NT2/D1 (cell line): Measurements from ENCODE around the gene ZCCHC2.

Source experiments
- DNase-seq: peaks from one replicate; pipeline ENCODE4 v3.0.0-alpha.2; 2011; ENCODE audit warnings: low read depth, low spot score
- H3K27me3 ChIP-seq: 2 replicates; pipeline ENCODE4 v1.6.0; 2011; ENCODE audit warnings: mild to moderate bottlenecking; ENCODE audit not compliant: insufficient read length, insufficient read depth
- H3K36me3 ChIP-seq: 2 replicates; pipeline ENCODE4 v1.6.1; 2011; ENCODE audit warnings: mild to moderate bottlenecking, low read length, mixed read lengths; ENCODE audit not compliant: insufficient read depth, insufficient read length
- H3K4me1 ChIP-seq: 2 replicates; pipeline ENCODE4 v1.5.1; 2011; ENCODE audit not compliant: insufficient read depth, insufficient read length
- H3K4me3 ChIP-seq: 2 replicates; pipeline ENCODE4 v1.5.1; 2011; ENCODE audit warnings: low read depth; ENCODE audit not compliant: insufficient read length
- H3K9ac ChIP-seq: 2 replicates; pipeline ENCODE4 v1.6.0; 2011; ENCODE audit warnings: low read depth; ENCODE audit not compliant: insufficient read length
- H3K9me3 ChIP-seq: 2 replicates; pipeline ENCODE4 v1.5.1; 2011; ENCODE audit warnings: mild to moderate bottlenecking, low read length; ENCODE audit not compliant: insufficient read depth
- SUZ12 ChIP-seq: IDR thresholded peaks from 2 replicates; pipeline ENCODE4 v1.6.1; 2011; ENCODE audit not compliant: insufficient read length, insufficient read depth; ENCODE audit errors: extremely low read depth
- YY1 ChIP-seq: IDR thresholded peaks from 2 replicates; pipeline ENCODE4 v1.6.1; 2011; ENCODE audit not compliant: insufficient read length, insufficient read depth
- ZNF274 ChIP-seq: IDR thresholded peaks from 2 replicates; pipeline ENCODE4 v1.6.1; 2011; ENCODE audit warnings: mild to moderate bottlenecking, low read depth, low read length

Gene ZCCHC2

GRCh38 chr18:62558015-62558663 lies 35.3 kb downstream of the ZCCHC2 start:
- Histone ChIP-seq H3K9me3 (no peaks in the 10 kb centered on the region), H3K4me1 (no peaks in the 10 kb centered on the region), H3K9ac (no peak overlapping the region), H3K27me3 (no peaks in the 10 kb centered on the region), H3K4me3 (no peak overlapping the region), H3K36me3 (peaks cover 9% of the 10 kb centered on the region)
- no peak for DNase-seq
- TF ChIP-seq SUZ12 (no peak), ZNF274 (no peak), YY1 (no peak)

DNA sequence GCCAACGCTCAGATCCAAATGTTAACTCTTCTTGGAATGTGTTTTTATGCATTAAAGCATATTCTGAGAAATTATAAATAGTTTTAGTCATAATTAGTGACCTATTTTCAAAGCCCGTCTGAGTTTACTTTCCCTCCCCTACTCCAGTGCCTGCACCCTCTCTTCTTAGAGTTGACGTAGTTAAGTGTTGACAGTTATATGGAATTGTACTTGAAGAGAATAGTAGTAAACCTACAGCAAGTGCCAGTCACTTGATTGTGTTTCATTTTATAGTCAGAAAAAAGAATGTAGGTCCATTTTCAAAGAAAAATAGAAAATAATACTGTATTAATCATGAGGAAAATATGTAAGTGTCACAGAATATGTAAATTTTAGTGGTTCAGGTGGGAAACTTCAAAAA lies 41.2 kb downstream of the ZCCHC2 start:
- Histone ChIP-seq H3K36me3 (peaks cover 5% of the 10 kb centered on the region), H3K4me3 (no peak overlapping the region), H3K9me3 (no peaks in the 10 kb centered on the region), H3K4me1 (no peaks in the 10 kb centered on the region), H3K27me3 (no peaks in the 10 kb centered on the region), H3K9ac (no peak overlapping the region)
- no peak for DNase-seq
- no peak for TF ChIP-seq SUZ12
- TF ChIP-seq ZNF274 = no peak
- no peak for TF ChIP-seq YY1

DNA sequence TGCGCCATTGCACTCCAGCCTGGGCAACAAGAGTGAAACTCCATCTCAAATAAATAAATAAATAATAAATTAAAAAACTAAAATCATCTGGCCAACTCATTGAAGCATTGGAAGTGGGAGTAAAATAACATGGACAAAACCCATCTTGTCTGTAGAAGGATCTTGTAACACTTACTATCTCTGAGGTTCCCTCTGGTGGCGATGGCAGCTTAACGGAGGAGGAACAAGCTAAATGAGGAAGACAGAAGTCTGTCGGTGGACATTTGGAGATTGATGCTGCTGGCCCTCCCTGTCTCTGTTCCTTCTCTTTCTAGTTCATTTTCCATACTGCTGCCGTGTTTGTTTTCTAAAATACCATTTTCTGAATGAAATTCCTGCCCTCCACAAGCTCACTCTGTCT lies 43.4 kb downstream of the ZCCHC2 start:
- Histone ChIP-seq H3K4me1 (no peaks in the 10 kb centered on the region), H3K4me3 (no peak overlapping the region), H3K9me3 (no peaks in the 10 kb centered on the region; the same call in 1 of the 2 replicates), H3K27me3 (no peaks in the 10 kb centered on the region), H3K36me3 (peaks cover 10% of the 10 kb centered on the region), H3K9ac (no peak overlapping the region)
- peak; percentile 23 for DNase-seq
- TF ChIP-seq SUZ12 = no peak
- no peak for TF ChIP-seq ZNF274

GRCh38 chr18:62566818-62567217 lies 44.0 kb downstream of the ZCCHC2 start:
- Histone ChIP-seq H3K27me3 (no peaks in the 10 kb centered on the region), H3K36me3 (peaks cover 13% of the 10 kb centered on the region), H3K4me3 (no peak overlapping the region), H3K4me1 (no peaks in the 10 kb centered on the region), H3K9me3 (no peaks in the 10 kb centered on the region; the same call in 1 of the 2 replicates), H3K9ac (no peak overlapping the region)
- TF ChIP-seq ZNF274 = no peak
- no peak for TF ChIP-seq YY1
- no peak for DNase-seq

DNA sequence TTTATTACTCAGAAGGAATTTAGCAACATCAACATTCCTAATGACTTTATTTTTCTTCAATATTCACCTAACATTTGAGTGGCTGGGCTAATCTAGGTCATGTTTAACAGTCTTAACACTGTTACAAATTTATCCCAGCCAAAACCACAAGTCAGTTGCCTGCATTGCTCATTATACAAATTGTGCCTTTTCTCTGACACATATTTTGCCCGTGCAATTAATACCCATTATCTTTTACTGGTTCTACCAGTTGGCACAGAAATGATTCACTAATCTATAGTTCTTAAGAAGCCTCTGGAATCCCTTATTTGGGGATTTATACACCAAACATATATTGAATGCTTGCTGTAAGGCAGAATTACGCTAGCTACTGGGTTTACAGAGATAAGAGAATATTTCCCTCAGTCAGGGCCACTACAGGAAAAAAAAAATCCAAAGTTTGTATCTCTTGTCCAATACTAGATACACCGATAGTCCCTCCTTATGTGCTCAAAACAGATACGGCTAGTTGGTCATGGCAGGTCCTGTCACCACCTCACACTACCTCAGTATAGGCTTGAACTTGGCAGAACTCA lies 46.3 kb downstream of the ZCCHC2 start:
- peaks cover 16% of the 10 kb centered on the region for H3K36me3 ChIP-seq

GRCh38 chr18:62571037-62571436 lies 48.2 kb downstream of the ZCCHC2 start:
- Histone ChIP-seq H3K36me3 (peaks cover 27% of the 10 kb centered on the region), H3K9ac (no peak overlapping the region), H3K4me3 (no peak overlapping the region), H3K9me3 (no peaks in the 10 kb centered on the region; the same call in 1 of the 2 replicates), H3K27me3 (no peaks in the 10 kb centered on the region), H3K4me1 (no peaks in the 10 kb centered on the region)
- TF ChIP-seq SUZ12 (no peak), YY1 (no peak), ZNF274 (no peak)
- no peak for DNase-seq

More for the DNA sequence above, 46.3 kb downstream of the ZCCHC2 start:
- Histone ChIP-seq H3K9me3 (no peaks in the 10 kb centered on the region; the same call in 1 of the 2 replicates), H3K9ac (no peak overlapping the region), H3K4me3 (no peak overlapping the region), H3K27me3 (no peaks in the 10 kb centered on the region), H3K4me1 (no peaks in the 10 kb centered on the region)
- DNase-seq = no peak
- TF ChIP-seq YY1 = no peak
- TF ChIP-seq SUZ12 = no peak
- no peak for TF ChIP-seq ZNF274

- H3K9ac ChIP-seq = no peak overlapping the region
- no peak overlapping the region for H3K4me3 ChIP-seq
- peaks cover 26% of the 10 kb centered on the region for H3K36me3 ChIP-seq
- TF ChIP-seq YY1 (no peak), ZNF274 (no peak), SUZ12 (no peak)
- H3K27me3 ChIP-seq = no peaks in the 10 kb centered on the region
- peaks cover 1% of the 10 kb centered on the region for H3K4me1 ChIP-seq
- H3K9me3 ChIP-seq = no peaks in the 10 kb centered on the region; the same call in 1 of the 2 replicates
- DNase-seq = no peak
Observed at GRCh38 chr18:62571648-62572047, 48.8 kb downstream of the ZCCHC2 start.
